ENCODE data around the gene FPGS. TPM values are rescaled to one million over a fixed set of nuclear protein-coding genes. Genes with fewer than 3 reads are reported as not detected.

FPGS gene
- total RNA-seq, 2 donors from 2014 or later = 43.9 to 47.0 TPM

DNA sequence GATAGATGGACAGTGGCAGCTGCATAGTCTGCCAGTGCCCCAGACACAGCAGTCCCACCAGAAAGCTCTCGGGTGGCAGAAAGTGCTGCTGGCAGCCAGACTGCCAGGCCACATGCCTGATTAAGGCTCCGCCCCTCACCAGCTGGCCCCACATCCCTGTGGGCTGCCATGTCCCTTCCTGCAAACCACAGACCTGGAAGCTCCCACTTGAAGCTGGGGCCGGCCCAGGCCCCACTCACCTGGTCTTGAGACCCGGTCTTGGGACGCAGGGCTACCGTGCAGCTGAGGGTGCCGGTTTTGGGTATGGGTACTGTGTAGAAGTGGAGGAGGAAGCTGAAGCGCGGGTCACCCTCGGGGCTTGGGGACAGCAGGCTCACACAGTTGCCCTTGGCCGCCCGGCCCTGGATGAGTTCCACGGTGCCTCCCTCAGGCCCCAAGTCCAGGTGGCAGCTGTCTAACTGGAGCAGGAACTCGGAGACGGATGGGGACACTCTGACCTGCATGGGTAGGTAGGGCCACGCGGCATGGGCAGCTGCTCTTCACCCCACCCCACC is 15.3 kb downstream of the FPGS start:
- no peak for DNase-seq (ENCODE audit: low spot score)
- H3K36me3 ChIP-seq = peaks cover 86% of the 10 kb centered on the region
- H3K27ac ChIP-seq = peak overlapping the region in 1 of 2 donors; percentile 24
- TF ChIP-seq, protein P1, sequence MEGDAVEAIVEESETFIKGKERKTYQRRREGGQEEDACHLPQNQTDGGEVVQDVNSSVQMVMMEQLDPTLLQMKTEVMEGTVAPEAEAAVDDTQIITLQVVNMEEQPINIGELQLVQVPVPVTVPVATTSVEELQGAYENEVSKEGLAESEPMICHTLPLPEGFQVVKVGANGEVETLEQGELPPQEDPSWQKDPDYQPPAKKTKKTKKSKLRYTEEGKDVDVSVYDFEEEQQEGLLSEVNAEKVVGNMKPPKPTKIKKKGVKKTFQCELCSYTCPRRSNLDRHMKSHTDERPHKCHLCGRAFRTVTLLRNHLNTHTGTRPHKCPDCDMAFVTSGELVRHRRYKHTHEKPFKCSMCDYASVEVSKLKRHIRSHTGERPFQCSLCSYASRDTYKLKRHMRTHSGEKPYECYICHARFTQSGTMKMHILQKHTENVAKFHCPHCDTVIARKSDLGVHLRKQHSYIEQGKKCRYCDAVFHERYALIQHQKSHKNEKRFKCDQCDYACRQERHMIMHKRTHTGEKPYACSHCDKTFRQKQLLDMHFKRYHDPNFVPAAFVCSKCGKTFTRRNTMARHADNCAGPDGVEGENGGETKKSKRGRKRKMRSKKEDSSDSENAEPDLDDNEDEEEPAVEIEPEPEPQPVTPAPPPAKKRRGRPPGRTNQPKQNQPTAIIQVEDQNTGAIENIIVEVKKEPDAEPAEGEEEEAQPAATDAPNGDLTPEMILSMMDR (IDR thresholded peaks at IDR 0.05) = no peak
- H3K9me3 ChIP-seq = no peaks in the 10 kb centered on the region
- H3K4me1 ChIP-seq = peaks cover 0 to 14% of the 10 kb centered on the region in 2 donors
- no peaks in the 10 kb centered on the region for H3K27me3 ChIP-seq
- H3K4me3 ChIP-seq = no peak overlapping the region

DNA sequence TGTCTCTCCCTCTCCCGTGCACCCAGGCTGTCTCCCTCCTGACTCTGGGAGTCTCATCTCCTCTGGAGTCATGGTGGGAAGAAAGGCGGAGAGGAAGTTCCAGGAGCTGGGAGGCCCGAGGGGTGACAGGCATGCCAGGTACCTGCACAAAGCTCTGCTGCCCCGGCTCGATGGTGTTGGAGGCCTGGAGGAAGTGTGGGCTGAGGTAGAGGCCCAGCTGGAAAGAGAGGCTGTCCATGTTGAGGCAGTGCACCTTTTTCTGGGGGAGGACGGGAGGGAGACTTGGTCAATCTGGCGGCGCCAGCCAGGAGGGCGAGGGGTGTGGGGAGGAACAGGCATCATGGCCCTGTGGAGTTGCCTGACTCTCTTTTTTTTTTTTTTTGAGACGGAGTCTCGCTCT is 15.9 kb downstream of the FPGS start:
- no peak for DNase-seq (ENCODE audit: low spot score)
- H3K36me3 ChIP-seq = peaks cover 83% of the 10 kb centered on the region
- H3K4me3 ChIP-seq = no peak overlapping the region
- peaks cover 0 to 14% of the 10 kb centered on the region in 2 donors for H3K4me1 ChIP-seq
- peak overlapping the region in 1 of 2 donors; percentile 24 for H3K27ac ChIP-seq
- no peaks in the 10 kb centered on the region for H3K27me3 ChIP-seq
- TF ChIP-seq, protein P1 (IDR thresholded peaks at IDR 0.05) = no peak
- no peaks in the 10 kb centered on the region for H3K9me3 ChIP-seq

DNA sequence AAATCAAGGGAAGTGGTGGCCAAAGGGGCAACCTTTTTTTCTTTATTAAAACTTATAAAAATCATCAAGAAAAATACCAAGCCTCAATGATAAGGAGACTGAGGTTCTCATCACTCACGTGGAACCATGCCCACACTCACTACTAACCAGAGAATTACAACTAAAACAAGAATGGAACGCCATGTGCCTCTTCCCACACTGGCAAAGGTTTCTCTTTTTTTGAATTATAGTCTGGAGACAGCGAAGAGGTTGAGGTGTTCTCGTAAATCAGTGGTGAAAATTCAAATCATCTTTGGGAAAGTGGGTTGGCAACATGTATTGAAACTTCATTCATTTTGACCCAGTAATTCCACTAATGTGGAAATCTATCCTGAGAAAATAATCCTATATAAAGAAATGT is 19.4 kb downstream of the FPGS start:
- Histone ChIP-seq H3K9me3 (no peaks in the 10 kb centered on the region), H3K36me3 (peaks cover 79% of the 10 kb centered on the region), H3K27me3 (no peaks in the 10 kb centered on the region), H3K27ac (no peak overlapping the region), H3K4me3 (no peak overlapping the region), H3K4me1 (peaks cover 0 to 30% of the 10 kb centered on the region in 2 donors)
- no peak for DNase-seq (ENCODE audit: low spot score)
- TF ChIP-seq, protein P1 (IDR thresholded peaks at IDR 0.05) = no peak

DNA sequence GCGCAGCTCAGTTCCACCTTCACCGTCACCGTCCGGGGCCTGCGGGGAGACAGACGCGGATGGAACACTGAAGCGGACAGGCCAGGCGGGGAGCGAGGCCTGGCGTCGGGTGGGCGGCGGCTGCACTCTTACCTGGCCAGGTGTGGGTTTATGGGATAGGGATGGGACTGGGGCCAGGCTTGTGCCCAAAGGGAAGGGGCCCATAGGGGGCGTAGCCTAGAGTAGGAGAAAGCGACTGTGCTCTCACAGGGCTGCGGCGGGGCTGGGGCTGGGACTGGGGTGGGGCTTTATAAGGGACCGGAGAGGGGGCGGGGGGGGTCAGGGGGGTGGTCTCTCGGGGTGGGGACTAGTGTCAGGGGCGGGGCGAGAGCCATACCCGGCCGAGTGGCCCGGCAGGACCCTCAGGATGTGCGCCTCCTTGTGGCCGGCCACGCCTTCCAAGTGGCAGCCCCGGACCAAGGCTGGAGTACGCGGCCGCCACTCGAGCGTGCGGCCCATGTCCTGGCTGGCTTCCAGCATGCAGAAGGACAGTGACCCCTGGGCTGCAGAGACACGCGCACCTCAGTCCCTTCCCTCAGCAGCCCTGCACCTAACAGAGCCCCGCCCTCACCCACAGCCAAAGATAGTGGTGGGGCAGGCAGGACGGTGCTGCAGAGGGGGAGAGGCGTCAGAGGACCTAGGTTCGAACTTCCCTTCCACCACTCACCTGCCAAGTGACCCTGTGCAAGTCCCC is 22.8 kb downstream of the FPGS start:
- Histone ChIP-seq H3K27ac (peak overlapping the region; percentile 40 to 85), H3K4me3 (no peak overlapping the region)
- DNase-seq (ENCODE audit: low spot score) = no peak

DNA sequence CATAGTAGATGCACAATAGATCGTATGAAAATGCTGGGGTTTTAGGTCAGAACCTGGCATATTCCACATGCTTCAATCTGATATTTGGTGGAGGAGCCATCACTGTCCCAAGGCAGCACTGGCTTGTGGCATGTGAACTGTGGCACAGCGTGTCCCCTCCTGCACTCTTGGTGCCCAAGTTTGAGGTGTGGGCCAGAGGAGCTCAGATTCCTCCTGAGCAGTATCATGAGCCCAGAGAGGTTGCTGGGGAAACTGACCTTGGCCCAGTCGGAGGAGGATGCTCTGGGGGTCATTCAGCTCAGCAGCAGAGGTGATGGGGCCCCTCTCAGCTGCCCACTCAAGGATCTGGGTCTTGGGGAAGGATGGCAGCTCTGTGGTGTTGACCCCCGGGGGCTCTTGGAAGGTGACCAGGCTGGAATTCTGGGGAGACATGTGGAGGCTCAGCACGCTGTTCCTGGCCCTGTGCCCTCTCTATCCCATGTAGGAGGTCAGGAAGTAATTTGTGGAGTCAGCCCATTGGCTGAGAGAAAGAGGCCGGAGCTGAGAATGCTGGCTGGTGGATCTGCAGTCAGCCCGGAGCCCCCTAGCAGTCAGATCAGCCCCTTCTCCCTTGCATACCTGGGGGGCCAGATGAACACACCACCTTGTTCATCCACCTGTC is 23.7 kb downstream of the FPGS start:
- Histone ChIP-seq H3K4me1 (peaks cover 0 to 51% of the 10 kb centered on the region in 2 donors), H3K27ac (peak overlapping the region; percentile 1 to 85), H3K27me3 (no peaks in the 10 kb centered on the region), H3K36me3 (peaks cover 44% of the 10 kb centered on the region), H3K9me3 (no peaks in the 10 kb centered on the region), H3K4me3 (no peak overlapping the region)
- DNase-seq (ENCODE audit: low spot score) = no peak
- TF ChIP-seq, protein P1 (IDR thresholded peaks at IDR 0.05) = no peak

More for the DNA sequence above, 22.8 kb downstream of the FPGS start:
- Histone ChIP-seq H3K4me1 (peaks cover 0 to 49% of the 10 kb centered on the region in 2 donors), H3K27me3 (no peaks in the 10 kb centered on the region), H3K36me3 (peaks cover 53% of the 10 kb centered on the region), H3K9me3 (no peaks in the 10 kb centered on the region)
- TF ChIP-seq, protein P1 (IDR thresholded peaks at IDR 0.05) = peak; percentile 38 to 64

All from right atrium auricular region (tissue), 2 donors.